HT-29 (cell line): Measurements from ENCODE around the gene OR5H1. TPM values are rescaled to one million over a fixed set of nuclear protein-coding genes. Genes with fewer than 3 reads are reported as not detected.

Source experiments
- total RNA-seq: library from RNA; depleted of rRNA; stranded (reverse); fragments of >200 nt; shearing (Covaris generic); gene quantifications from 2 replicates; pipeline ENCODE4 v1.2.3, GENCODE V29; 2014; rRNA removed

The OR5H1 gene
- total RNA-seq, 1 experiment from 2014 or later: not detected

Other genes starting within 250 kb of the OR5H1 start
- gene RIOX2, start 158.3 kb upstream of the OR5H1 start, total RNA-seq: 29.9 and 33.2 TPM in 2 replicates
- not detected in 2 replicates for gene GABRR3, start 95.4 kb upstream of the OR5H1 start, total RNA-seq
- not detected in 2 replicates for gene OR5AC2, start 43.5 kb upstream of the OR5H1 start, total RNA-seq
- gene OR5H14, start 16.8 kb downstream of the OR5H1 start, total RNA-seq: not detected in 2 replicates
- gene OR5H15, start 36.0 kb downstream of the OR5H1 start, total RNA-seq: not detected in 2 replicates
- gene OR5H6, start 133.5 kb downstream of the OR5H1 start, total RNA-seq: not detected in 2 replicates
- not detected in 2 replicates for gene OR5H2, start 151.8 kb downstream of the OR5H1 start, total RNA-seq
- gene OR5K4, start 223.1 kb downstream of the OR5H1 start, total RNA-seq: not detected in 2 replicates